GM20000 (cell line): ENCODE measurements around the gene AARS2.
"Not testable (repeated sequence)": the region's sequence is repeated elsewhere in the genome, so short reads cannot be mapped to it uniquely, and the experiment has no call there.

Experiments
- DNase-seq: peaks from one replicate; pipeline ENCODE4 v3.0.0; 2012; ENCODE audit warnings: low spot score
- CTCF ChIP-seq: IDR thresholded peaks from 2 replicates; pipeline ENCODE4 v1.5.1; 2012; ENCODE audit warnings: mild to moderate bottlenecking, control low read depth; ENCODE audit errors: extremely low read depth, missing control alignments

The AARS2 gene

GRCh38 chr6:44312901-44313788, at the start of gene AARS2:
Gene AARS2, minus strand, starts transcription at chr6:44313347. Its CDS starts 24 bp downstream, at chr6:44313323.
- peak; percentile 96 for TF ChIP-seq CTCF
- peak; percentile 88 for DNase-seq

GRCh38 chr6:44361947-44362346, 48.8 kb upstream of the AARS2 start:
- TF ChIP-seq CTCF: no peak
- no peak for DNase-seq

- DNase-seq: no peak
- no peak for TF ChIP-seq CTCF
Observed at GRCh38 chr6:44359973-44360372, 46.8 kb upstream of the AARS2 start.

GRCh38 chr6:44356487-44356886, 43.3 kb upstream of the AARS2 start:
- DNase-seq: no peak
- TF ChIP-seq CTCF: no peak

- TF ChIP-seq CTCF: no peak
- no peak for DNase-seq
Observed at GRCh38 chr6:44355640-44356039, 42.5 kb upstream of the AARS2 start.

- DNase-seq: no peak
- no peak for TF ChIP-seq CTCF
Observed at GRCh38 chr6:44353336-44353735, 40.2 kb upstream of the AARS2 start.

- DNase-seq: no peak
- TF ChIP-seq CTCF: no peak
Observed at GRCh38 chr6:44352259-44352658, 39.1 kb upstream of the AARS2 start.

- not testable (repeated sequence) for DNase-seq
Observed at GRCh38 chr6:44350650-44350994, 37.5 kb upstream of the AARS2 start.
